Measurements from ENCODE around the gene LZTR1. TPM values are rescaled to one million over a fixed set of nuclear protein-coding genes. Genes with fewer than 3 reads are reported as not detected.
"Not testable (repeated sequence)": the region's sequence is repeated elsewhere in the genome, so short reads cannot be mapped to it uniquely, and the experiment has no call there.

LZTR1 gene
- total RNA-seq, result 10 to 100 TPM; 45.4 to 63.0 (median 53.4) TPM

DNA sequence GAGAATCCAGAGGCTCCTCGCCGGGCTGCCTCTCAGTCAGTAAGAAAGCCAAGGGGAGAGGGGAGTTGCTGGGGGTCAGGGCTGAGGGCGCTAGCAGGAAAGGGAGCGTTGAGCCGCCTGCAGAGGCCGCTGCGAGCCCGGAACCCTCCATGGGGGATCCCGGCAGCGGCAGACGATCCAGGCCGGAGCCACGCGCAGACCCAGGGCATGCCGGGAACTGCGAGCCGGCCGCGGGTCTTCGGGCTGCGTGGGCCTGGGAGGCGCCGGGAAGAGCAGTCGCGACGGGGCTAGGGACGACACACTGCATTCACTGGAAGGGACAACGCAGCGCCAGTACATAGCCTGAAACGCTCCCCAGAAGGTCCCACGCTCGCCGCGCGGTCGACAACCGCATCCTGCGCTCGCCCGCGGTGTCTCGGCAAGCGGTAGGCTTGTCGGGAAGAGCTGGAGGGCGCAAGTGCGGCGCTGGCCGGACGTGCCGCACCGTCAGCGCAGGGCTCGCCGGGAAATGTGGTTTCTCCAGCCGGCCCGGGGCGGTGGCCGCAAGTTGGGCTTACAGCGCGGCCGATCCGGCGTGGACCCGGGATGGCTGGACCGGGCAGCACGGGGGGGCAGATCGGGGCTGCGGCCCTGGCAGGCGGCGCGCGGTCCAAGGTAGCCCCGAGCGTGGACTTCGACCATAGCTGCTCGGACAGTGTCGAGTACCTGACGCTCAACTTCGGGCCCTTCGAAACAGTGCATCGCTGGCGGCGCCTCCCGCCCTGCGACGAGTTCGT lies at the start of gene LZTR1:
LZTR1 (plus strand) TSS at position 511 of the 776 bp plus-strand sequence; CDS start at position 586, 75 bp downstream.
- no peaks in the 10 kb centered on the region for H3K27me3 ChIP-seq
- peaks cover 0 to 9% (median 0%) of the 10 kb centered on the region in 3 donors for H3K9me3 ChIP-seq
- peak; percentile 92 for ATAC-seq
- H3K27ac ChIP-seq, result peak within 1 kb of the TSS; percentile 74 to 96 (median 94)
- H3K4me1 ChIP-seq, result peaks cover 3 to 49% (median 32%) of the 10 kb centered on the region in 3 donors
- peaks cover 0 to 31% of the 10 kb centered on the region in 2 donors for H3K36me3 ChIP-seq
- H3K4me3 ChIP-seq, result peak within 1 kb of the TSS; percentile 61 to 62
- no peak for TF ChIP-seq EP300 (IDR thresholded peaks at IDR 0.05)
- TF ChIP-seq, protein P1, sequence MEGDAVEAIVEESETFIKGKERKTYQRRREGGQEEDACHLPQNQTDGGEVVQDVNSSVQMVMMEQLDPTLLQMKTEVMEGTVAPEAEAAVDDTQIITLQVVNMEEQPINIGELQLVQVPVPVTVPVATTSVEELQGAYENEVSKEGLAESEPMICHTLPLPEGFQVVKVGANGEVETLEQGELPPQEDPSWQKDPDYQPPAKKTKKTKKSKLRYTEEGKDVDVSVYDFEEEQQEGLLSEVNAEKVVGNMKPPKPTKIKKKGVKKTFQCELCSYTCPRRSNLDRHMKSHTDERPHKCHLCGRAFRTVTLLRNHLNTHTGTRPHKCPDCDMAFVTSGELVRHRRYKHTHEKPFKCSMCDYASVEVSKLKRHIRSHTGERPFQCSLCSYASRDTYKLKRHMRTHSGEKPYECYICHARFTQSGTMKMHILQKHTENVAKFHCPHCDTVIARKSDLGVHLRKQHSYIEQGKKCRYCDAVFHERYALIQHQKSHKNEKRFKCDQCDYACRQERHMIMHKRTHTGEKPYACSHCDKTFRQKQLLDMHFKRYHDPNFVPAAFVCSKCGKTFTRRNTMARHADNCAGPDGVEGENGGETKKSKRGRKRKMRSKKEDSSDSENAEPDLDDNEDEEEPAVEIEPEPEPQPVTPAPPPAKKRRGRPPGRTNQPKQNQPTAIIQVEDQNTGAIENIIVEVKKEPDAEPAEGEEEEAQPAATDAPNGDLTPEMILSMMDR (IDR thresholded peaks at IDR 0.05), result peak in 3 of 4 experiments; percentile 35 to 83 (median 54)
- TF ChIP-seq POLR2A (IDR thresholded peaks at IDR 0.05), result peak; percentile 94 to 96
- TF ChIP-seq POLR2AphosphoS5 (IDR thresholded peaks at IDR 0.05), result peak; percentile 96
- WGBS, 2 donors (ENCODE audit: low coverage in 1 of 2), result no CpG with 5 or more reads among the region's 87 CpGs

DNA sequence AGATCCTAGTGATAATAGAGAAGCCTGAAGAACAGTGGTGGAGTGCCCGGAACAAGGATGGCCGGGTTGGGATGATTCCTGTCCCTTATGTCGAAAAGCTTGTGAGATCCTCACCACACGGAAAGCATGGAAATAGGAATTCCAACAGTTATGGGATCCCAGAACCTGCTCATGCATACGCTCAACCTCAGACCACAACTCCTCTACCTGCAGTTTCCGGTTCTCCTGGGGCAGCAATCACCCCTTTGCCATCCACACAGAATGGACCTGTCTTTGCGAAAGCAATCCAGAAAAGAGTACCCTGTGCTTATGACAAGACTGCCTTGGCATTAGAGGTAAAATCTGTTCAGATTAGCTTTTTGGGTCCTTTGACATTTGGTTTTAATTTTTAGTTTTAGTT lies 48.2 kb upstream of the LZTR1 start:
- H3K4me1 ChIP-seq, result peaks cover 4 to 68% (median 22%) of the 10 kb centered on the region in 3 donors
- no peak for TF ChIP-seq EP300 (IDR thresholded peaks at IDR 0.05)
- TF ChIP-seq, protein P1 (IDR thresholded peaks at IDR 0.05), result no peak
- no peak for TF ChIP-seq POLR2A (IDR thresholded peaks at IDR 0.05)
- no peak for TF ChIP-seq POLR2AphosphoS5 (IDR thresholded peaks at IDR 0.05)
- WGBS, 2 donors (ENCODE audit: low coverage in 1 of 2), result 83 to 89% methylated on average over 6 to 7 of the region's 7 CpGs
- no peak for ATAC-seq
- no peak overlapping the region for H3K27ac ChIP-seq
- no peaks in the 10 kb centered on the region for H3K27me3 ChIP-seq
- no peak overlapping the region for H3K4me3 ChIP-seq
- no peaks in the 10 kb centered on the region for H3K9me3 ChIP-seq
- H3K36me3 ChIP-seq, result peaks cover 0 to 41% of the 10 kb centered on the region in 2 donors

DNA sequence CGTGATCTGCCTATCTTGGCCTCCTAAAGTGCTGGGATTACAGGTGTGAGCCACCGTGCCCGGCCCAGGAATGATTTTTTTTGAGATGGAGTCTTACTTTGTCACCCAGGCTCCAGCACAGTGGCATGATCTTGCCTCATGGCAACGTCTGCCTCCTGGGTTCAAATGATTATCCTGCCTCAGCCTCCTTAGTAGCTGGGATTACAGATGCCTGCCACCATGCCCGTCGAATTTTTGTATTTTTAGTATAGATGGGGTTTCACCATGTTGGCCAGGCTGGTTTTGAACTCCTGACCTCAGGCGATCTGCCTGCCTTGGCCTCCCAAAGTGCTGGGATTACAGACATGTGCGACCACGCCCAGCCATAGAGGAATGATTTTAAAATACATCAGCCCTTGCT lies 47.0 kb upstream of the LZTR1 start:
- H3K27me3 ChIP-seq, H3K4me3 ChIP-seq, H3K27ac ChIP-seq, H3K9me3 ChIP-seq, ATAC-seq: not testable (repeated sequence)
- 82 to 100% methylated on average over 8 to 9 of the region's 9 CpGs for WGBS, 2 donors (ENCODE audit: low coverage in 1 of 2)
- H3K36me3 ChIP-seq, result peaks cover 0 to 41% of the 10 kb centered on the region in 2 donors
- peaks cover 4 to 73% (median 22%) of the 10 kb centered on the region in 3 donors for H3K4me1 ChIP-seq

DNA sequence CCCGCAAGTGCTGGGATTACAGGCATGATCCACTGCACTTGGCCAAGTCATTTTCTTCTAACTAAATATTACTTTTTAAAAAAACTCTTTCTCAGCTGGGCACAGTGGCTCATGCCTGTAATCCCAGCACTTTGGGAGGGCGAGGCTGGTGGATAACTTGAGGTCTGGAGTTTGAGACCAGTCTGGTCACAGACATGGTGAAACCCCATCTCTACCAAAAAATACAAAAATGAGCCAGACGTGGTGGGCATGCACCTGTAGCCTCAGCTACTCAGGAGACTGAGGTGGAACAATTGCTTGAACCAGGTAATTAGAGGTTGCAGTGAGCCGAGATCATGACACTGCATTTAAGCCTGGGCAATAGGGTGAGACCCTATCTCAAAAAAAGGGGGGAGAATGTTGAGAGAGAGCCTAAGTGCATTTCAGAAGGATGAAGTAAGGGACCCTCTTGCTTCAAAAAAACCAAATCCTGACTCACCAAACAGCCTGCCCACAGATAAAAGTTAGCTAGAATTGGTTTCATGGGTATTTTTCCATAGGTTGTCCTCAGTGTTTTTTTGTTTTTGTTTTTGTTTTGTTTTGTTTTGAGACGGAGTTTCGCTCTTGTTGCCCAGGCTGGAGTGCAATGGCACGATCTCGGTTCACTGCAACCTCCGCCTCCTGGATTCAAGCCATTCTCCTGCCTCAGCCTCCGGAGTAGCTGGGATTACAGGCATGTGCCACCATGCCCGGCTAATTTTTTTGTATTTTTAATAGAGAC lies 46.1 kb upstream of the LZTR1 start:
- WGBS, 2 donors (ENCODE audit: low coverage in 1 of 2), result 65 to 81% methylated on average over 2 to 11 of the region's 11 CpGs
- not testable (repeated sequence) for ATAC-seq
- H3K36me3 ChIP-seq, result peaks cover 0 to 41% of the 10 kb centered on the region in 2 donors

DNA sequence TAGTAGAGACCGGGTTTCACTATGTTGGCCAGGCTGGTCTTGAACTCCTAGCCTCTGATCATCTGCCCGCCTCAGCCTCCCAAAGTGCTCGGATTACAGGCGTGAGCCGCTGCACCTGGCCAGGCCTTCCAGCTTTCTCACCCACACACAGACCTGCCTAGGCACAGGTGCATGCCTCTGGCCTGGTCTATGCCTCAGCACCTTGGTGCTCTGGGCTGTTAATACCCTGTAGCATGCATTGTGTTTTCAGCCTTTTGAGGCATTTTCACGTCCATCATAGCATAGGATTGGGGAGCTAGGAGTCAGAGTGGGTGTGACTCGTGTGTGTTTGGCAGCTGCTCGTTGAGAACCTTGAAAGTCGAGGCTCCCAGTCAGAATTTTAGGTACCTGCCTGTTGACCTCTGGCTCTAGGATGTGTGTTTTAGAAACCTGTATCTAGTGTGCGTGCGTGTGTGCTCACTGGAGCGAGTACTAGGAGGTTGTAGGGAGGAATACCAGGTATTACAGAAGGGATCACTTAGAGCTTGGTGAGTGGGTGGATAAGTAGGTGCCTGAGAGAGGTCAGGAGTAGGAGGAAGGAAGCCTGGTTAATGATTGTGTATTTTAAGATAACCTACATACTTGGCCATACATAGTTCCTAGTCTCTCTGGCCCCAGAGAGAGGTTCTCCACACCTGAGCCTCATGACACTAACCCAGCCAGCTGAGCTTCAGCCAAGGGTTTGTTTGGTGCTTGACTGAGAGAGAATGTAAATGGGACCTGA lies 44.9 kb upstream of the LZTR1 start:
- Histone ChIP-seq H3K27ac (no peak overlapping the region), H3K36me3 (peaks cover 0 to 41% of the 10 kb centered on the region in 2 donors), H3K4me3 (no peak overlapping the region), H3K27me3 (no peaks in the 10 kb centered on the region), H3K4me1 (peaks cover 4 to 78% (median 20%) of the 10 kb centered on the region in 3 donors), H3K9me3 (no peaks in the 10 kb centered on the region)
- ATAC-seq, result no peak
- WGBS, 2 donors (ENCODE audit: low coverage in 1 of 2), result 63 to 70% methylated on average over 4 to 6 of the region's 12 CpGs
- TF ChIP-seq, protein P1 (IDR thresholded peaks at IDR 0.05), result no peak
- TF ChIP-seq POLR2A (IDR thresholded peaks at IDR 0.05) (no peak), POLR2AphosphoS5 (IDR thresholded peaks at IDR 0.05) (no peak), EP300 (IDR thresholded peaks at IDR 0.05) (no peak)

More for the DNA sequence above, 46.1 kb upstream of the LZTR1 start:
- H3K4me3 ChIP-seq, H3K9me3 ChIP-seq, H3K27ac ChIP-seq, H3K27me3 ChIP-seq: not testable (repeated sequence)
- H3K4me1 ChIP-seq, result peaks cover 4 to 79% (median 22%) of the 10 kb centered on the region in 3 donors
